Progenitor cell of endocrine pancreas (in vitro differentiated cells): Measurements from ENCODE around the gene SAMD11. TPM values are rescaled to one million over a fixed set of nuclear protein-coding genes. Genes with fewer than 3 reads are reported as not detected.
"Not testable (repeated sequence)": the region's sequence is repeated elsewhere in the genome, so short reads cannot be mapped to it uniquely, and the experiment has no call there.

Experiments used
- DNase-seq: peaks from one replicate; pipeline ENCODE4 v3.0.0; 2021; ENCODE audit warnings: low spot score; ENCODE audit not compliant: unreplicated experiment
- H3K27ac Mint-ChIP-seq: 2 replicates; pipeline ENCODE4 v1.8.0; 2021; ENCODE audit warnings: mild to moderate bottlenecking, moderate library complexity, mixed read lengths
- H3K27me3 Mint-ChIP-seq: 2 replicates; pipeline ENCODE4 v1.8.0; 2021; ENCODE audit warnings: mixed read lengths
- H3K36me3 Mint-ChIP-seq: 2 replicates; pipeline ENCODE4 v1.8.0; 2022; ENCODE audit warnings: mixed read lengths; ENCODE audit not compliant: insufficient read depth
- H3K4me1 Mint-ChIP-seq: 2 replicates; pipeline ENCODE4 v1.8.0; 2021; ENCODE audit warnings: low read depth, mixed read lengths
- H3K4me3 Mint-ChIP-seq: 2 replicates; pipeline ENCODE4 v1.8.0; 2021; ENCODE audit warnings: low read depth, mild to moderate bottlenecking, moderate library complexity, mixed read lengths
- H3K9me3 Mint-ChIP-seq: 2 replicates; pipeline ENCODE4 v1.8.0; 2021; ENCODE audit warnings: low read depth, mixed read lengths
- CTCF ChIP-seq: fragments of 200-600 bp; sonication (generic); IDR thresholded peaks from one replicate; pipeline ENCODE4 v1.5.0; 2021; ENCODE audit warnings: antibody characterized with exemption, mild to moderate bottlenecking; ENCODE audit not compliant: unreplicated experiment
- total RNA-seq: library from RNA; stranded (reverse); gene quantifications from 2 replicates; pipeline ENCODE4 v1.2.1, GENCODE V29; 2021

SAMD11 gene
- total RNA-seq, 1 donor from 2014 or later = 42.9 TPM

- peaks cover 37% of the 10 kb centered on the region for H3K27me3 Mint-ChIP-seq
- H3K4me3 Mint-ChIP-seq = no peak within 1 kb of the TSS
- H3K9me3 Mint-ChIP-seq = peaks cover 3% of the 10 kb centered on the region
- H3K4me1 Mint-ChIP-seq = no peaks in the 10 kb centered on the region
- H3K27ac Mint-ChIP-seq = peak within 1 kb of the TSS; percentile 33
- peaks cover 2% of the 10 kb centered on the region for H3K36me3 Mint-ChIP-seq
- no peak for DNase-seq
- no peak for TF ChIP-seq CTCF
These were observed 58.3 kb downstream of the SAMD11 start, which contains the start of gene PERM1 for GRCh38 chr1:981955-982558. TSS of gene PERM1 (minus strand) at chr1:982093. CDS start at chr1:981029, 1,064 bp downstream.

- H3K4me1 Mint-ChIP-seq = no peaks in the 10 kb centered on the region
- peaks cover 4% of the 10 kb centered on the region for H3K9me3 Mint-ChIP-seq
- no peak for DNase-seq
- no peak for TF ChIP-seq CTCF
- peak overlapping the region; percentile 33 for H3K27ac Mint-ChIP-seq
- H3K4me3 Mint-ChIP-seq = no peak overlapping the region
- H3K36me3 Mint-ChIP-seq = peaks cover 2% of the 10 kb centered on the region
- peaks cover 38% of the 10 kb centered on the region for H3K27me3 Mint-ChIP-seq
These were observed 59.2 kb downstream of the SAMD11 start for GRCh38 chr1:982765-983436.

GRCh38 chr1:983798-984475, 60.2 kb downstream of the SAMD11 start:
- Mint-ChIP-seq H3K4me1 (no peaks in the 10 kb centered on the region), H3K9me3 (peaks cover 8% of the 10 kb centered on the region), H3K36me3 (peaks cover 3% of the 10 kb centered on the region), H3K27ac (no peak overlapping the region), H3K27me3 (peaks cover 46% of the 10 kb centered on the region), H3K4me3 (no peak overlapping the region)
- TF ChIP-seq CTCF = peak; percentile 98
- DNase-seq = peak; percentile 70

- H3K27me3 Mint-ChIP-seq = peaks cover 51% of the 10 kb centered on the region
- H3K36me3 Mint-ChIP-seq = peaks cover 3% of the 10 kb centered on the region
- no peak overlapping the region for H3K27ac Mint-ChIP-seq
- DNase-seq = no peak
- no peak overlapping the region for H3K4me3 Mint-ChIP-seq
- TF ChIP-seq CTCF = peak; percentile 26
- peaks cover 11% of the 10 kb centered on the region for H3K9me3 Mint-ChIP-seq
- no peaks in the 10 kb centered on the region for H3K4me1 Mint-ChIP-seq
These were observed 60.7 kb downstream of the SAMD11 start for GRCh38 chr1:984476-984814.

- no peak for TF ChIP-seq CTCF
- DNase-seq = no peak
- H3K9me3 Mint-ChIP-seq = peaks cover 11% of the 10 kb centered on the region
- peaks cover 3% of the 10 kb centered on the region for H3K36me3 Mint-ChIP-seq
- no peak overlapping the region for H3K27ac Mint-ChIP-seq
- H3K4me1 Mint-ChIP-seq = no peaks in the 10 kb centered on the region
- H3K27me3 Mint-ChIP-seq = peaks cover 57% of the 10 kb centered on the region
- H3K4me3 Mint-ChIP-seq = no peak overlapping the region
These were observed 61.4 kb downstream of the SAMD11 start for GRCh38 chr1:985126-985525.

- Mint-ChIP-seq H3K27me3 (peaks cover 57% of the 10 kb centered on the region), H3K9me3 (peaks cover 18% of the 10 kb centered on the region)
- H3K27ac Mint-ChIP-seq, H3K4me3 Mint-ChIP-seq, DNase-seq, H3K36me3 Mint-ChIP-seq, H3K4me1 Mint-ChIP-seq: not testable (repeated sequence)
These were observed 64.3 kb downstream of the SAMD11 start for GRCh38 chr1:988061-988460.

- not testable (repeated sequence) for H3K36me3 Mint-ChIP-seq, H3K4me1 Mint-ChIP-seq, H3K4me3 Mint-ChIP-seq, DNase-seq, H3K27ac Mint-ChIP-seq
- Mint-ChIP-seq H3K27me3 (peaks cover 48% of the 10 kb centered on the region), H3K9me3 (peaks cover 18% of the 10 kb centered on the region)
These were observed 67.6 kb downstream of the SAMD11 start for GRCh38 chr1:991275-991674.
